Ramos (cell line): Measurements from ENCODE around the gene SNTG2.

ENCODE experiments used
- in situ Hi-C: fragments of 300-500 bp; cut with MboI; formaldehyde crosslinking; loops from one replicate; pipeline ENCODE4 v1.14.3; 2022; ENCODE audit warnings: low sequenced_read_pairs; ENCODE audit not compliant: unreplicated experiment

The SNTG2 gene

GRCh38 chr2:1297372-1298159 lies 346.9 kb downstream of the SNTG2 start:
- in situ Hi-C loops, result no loop called here

- in situ Hi-C loops, result no loop called here
Measured at GRCh38 chr2:1299043-1299442, 348.4 kb downstream of the SNTG2 start.

DNA sequence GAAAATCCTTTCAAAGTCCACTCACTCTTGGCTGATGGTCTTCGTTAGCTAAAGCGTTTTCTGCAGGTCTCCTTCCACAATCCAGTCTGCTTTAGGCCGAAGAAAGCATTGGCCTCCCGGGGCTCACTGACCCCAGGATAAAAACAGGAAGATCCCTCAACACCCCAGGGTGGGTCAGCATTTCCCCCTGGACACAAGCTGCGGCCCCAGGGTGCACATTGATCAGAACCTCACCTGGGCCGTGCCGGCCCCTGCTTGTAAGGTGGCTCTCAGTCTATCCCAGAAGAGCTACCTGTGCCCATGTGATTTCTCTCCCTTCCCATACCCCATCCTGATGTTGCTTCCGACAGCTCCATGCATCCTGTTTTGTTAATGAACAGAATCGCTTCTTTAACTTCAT lies 349.6 kb downstream of the SNTG2 start:
- in situ Hi-C loops, result no loop called here

DNA sequence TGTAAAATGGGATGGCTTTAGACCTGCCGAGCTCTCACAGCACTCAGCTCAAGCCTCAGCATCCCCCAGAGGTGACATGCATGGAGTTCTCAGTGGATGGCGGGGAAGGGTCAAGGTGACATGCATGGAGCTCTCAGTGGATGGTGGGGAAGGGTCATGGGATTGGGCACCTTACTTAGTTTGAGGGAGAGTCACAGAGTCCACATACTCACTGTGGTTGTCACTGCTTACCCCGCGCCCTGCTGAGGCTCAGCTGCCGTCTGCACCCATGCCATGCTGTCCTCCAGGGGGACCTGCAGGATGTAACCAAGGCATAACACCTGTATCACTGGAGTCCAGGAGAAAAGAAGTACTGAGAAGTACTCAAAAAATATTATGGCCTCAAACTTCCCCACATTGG lies 350.4 kb downstream of the SNTG2 start:
- in situ Hi-C loops, result no loop called here

DNA sequence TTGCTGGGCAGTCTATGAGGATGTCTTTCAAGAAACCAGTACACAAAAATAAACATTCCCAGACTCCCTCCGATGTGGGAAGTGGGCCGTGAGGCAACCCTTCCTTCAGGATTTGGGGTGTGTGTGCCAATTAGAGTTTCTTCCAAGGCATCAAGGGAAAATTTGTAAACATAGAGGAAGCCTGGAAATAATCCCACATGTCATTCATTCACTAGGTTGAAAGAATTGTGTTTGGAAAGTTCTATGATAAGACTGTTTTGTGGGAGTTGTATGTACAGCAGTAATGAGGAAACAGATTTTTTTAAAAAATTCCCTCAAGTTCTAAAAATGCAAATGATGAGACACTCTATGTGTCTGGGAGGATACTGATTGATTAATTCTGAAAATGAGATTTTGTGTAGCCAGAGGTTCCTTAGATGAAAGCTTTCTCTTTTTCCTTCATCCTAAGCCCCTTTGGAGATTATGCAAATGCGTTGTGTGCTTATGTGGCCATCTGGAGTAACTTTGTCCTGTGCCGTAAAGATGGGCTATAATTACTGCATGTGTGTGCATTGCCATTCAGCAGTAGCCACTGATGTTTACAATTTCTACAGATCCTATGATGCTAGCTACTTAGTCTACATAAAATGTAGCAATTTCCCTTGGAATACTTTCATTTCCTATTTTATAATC lies 354.8 kb downstream of the SNTG2 start:
- in situ Hi-C loops, result no loop called here

GRCh38 chr2:1306014-1306686 lies 355.5 kb downstream of the SNTG2 start:
- in situ Hi-C loops, result no loop called here

DNA sequence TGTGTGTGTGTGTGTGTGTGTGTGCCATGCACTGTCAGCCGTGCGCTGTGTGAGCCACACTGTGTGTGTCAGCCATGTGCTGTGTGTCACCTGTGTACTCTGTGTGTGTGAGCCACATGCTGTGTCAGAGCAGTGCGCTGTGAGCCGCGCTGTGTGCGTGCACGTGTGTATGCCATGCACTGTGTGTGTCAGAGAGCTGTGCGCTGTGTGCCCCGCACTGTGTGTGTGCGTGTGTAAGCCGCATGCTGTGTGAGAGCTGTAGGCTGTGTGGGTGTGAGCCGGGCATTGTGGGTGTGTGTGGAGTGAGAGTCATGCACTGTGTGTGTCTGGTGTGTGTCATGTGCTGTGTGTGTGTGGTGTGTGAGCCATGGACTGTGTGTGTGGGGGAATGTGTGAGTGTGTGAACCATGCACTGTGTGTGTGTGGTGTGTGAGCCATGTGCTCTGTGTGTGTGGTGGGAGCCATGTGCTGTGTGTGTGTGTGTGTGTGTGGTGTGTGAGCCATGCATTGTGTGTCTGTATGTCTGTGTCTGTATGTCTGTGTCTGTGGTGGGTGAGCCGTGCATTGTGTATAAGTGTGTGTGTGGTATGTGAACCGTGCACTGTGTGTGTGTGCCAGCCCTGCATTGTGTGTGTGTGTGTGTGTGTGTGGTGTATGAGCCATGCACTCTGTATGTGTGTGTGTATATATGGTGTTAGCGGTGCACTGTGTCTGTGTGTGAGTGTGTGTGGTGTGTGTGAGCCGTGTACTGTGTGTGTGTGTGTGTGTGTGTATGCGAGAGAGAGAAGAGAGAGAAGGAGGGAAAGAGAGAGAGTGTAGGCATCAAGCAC lies 356.3 kb downstream of the SNTG2 start:
- in situ Hi-C loops, result no loop called here

DNA sequence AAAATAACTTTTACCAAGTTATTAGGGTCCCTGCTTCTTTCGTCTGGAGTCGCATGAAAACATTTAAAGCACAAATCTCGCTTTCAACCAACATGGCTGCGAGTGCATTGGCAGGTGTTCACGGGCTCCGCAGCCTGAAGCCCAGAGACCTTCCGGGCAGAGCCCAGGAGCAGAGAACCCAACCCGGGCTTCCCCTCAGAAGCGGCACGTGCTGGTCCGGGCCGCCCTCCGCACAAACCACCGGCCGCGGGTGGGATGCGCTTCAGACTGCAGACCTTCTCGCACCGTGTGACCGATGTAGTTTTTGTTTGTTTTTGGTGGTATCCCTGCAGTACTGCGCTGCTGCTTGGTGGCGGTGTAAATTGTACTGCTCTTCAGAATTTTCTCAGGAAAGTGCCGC lies 357.0 kb downstream of the SNTG2 start:
- in situ Hi-C loops, result no loop called here

- in situ Hi-C loops, result no loop called here
Measured at GRCh38 chr2:1308678-1309077, 358.0 kb downstream of the SNTG2 start.

- in situ Hi-C loops, result no loop called here
Measured at GRCh38 chr2:1309507-1309906, 358.9 kb downstream of the SNTG2 start.

DNA sequence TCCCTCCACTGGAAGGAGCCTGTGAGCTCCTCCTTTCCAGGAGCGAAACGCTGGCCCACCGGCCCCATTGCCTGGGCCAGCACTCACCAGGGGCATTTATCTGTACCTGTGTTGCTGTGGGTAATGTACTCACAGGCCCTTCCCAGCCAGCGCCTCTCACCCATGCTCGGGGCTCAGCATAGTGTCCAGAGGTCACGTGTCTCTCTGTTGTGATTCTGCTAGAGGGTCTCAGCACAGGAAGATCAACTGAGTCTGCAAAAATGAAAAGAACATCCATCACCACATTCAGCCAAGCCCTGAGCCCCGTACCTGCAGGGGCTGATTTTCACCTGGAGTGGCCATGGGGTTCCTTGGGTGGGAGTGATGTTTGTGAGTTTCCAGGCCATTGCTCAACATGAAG lies 359.6 kb downstream of the SNTG2 start:
- in situ Hi-C loops, result no loop called here

- in situ Hi-C loops, result no loop called here
Measured at GRCh38 chr2:1310866-1311265, 360.2 kb downstream of the SNTG2 start.

- in situ Hi-C loops, result no loop called here
Measured at GRCh38 chr2:1313240-1313924, 362.7 kb downstream of the SNTG2 start.

DNA sequence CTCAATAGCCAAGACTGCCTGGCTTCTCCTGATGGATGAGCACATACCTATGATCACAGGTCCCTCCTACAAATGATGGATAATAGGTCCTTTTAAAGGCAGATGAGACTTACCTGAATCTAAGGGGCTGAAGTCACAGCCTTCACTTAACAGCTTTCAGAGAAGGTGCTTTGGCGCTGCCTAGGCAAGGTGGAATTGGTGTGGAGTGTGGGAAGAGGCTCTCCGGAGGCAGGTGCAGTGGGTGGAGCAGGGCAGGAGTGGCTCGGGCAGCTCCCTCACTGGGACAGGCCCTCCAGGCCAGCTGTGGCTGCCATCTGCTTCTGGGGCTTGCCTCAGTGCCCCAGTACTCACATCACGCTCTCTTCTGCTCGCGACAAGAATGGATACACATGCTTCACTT lies 363.6 kb downstream of the SNTG2 start:
- in situ Hi-C loops, result no loop called here

- in situ Hi-C loops, result no loop called here
Measured at GRCh38 chr2:1318366-1319009, 367.8 kb downstream of the SNTG2 start.

- in situ Hi-C loops, result no loop called here
Measured at GRCh38 chr2:1319393-1319792, 368.7 kb downstream of the SNTG2 start.

DNA sequence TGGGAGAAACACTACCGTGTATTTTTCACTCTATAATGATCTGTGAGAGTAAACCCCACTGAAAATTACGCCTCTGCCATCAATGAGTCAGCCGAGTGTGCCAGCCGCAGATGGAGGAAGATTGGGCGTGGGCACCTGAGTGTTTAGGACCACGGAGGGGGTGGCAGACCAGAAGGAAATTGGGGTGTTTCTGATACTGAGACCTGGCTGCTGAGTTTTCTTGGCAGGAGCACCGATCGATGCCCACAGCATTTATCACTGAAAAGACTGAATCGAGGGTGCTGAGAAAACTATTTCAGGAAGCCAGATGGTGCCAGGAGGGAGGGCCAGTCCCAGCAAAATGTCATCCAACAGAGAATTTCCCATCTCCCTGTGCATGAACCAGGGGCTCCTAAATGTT lies 370.7 kb downstream of the SNTG2 start:
- in situ Hi-C loops, result no loop called here

GRCh38 chr2:1324884-1325283 lies 374.2 kb downstream of the SNTG2 start:
- in situ Hi-C loops, result no loop called here

GRCh38 chr2:1328684-1329083 lies 378.0 kb downstream of the SNTG2 start:
- in situ Hi-C loops, result no loop called here
